PC-9 (cell line): ENCODE results near the gene TOR4A. TPM values are rescaled to one million over a fixed set of nuclear protein-coding genes. Genes with fewer than 3 reads are reported as not detected.

Source experiments
- BruUV-seq: library from RNA; stranded (reverse); fragments of 400-500 nt; replicated peaks from 2 replicates; lab custom pipeline; 2021; lab: Mats Ljungman, UMichigan
- CTCF ChIA-PET: fragments of 300-600 bp; sonication (Branson Sonifier 250); formaldehyde crosslinking; loops from one replicate; lab custom pipeline; 2022; ENCODE audit warnings: antibody characterized with exemption; lab: Charles Lee
- POLR2A ChIA-PET: fragments of 300-600 bp; sonication (Branson Sonifier 250); formaldehyde crosslinking; loops from one replicate; lab custom pipeline; 2022; ENCODE audit warnings: antibody characterized with exemption; ENCODE audit not compliant: unreplicated experiment; lab: Charles Lee
- DNase-seq, 2 experiments: peaks; one replicate each; pipeline versions ENCODE4 v3.0.0 to v3.0.0-alpha.2; 2015 to 2022; ENCODE audit warnings: mixed read lengths in 1 of 2
- H2AFZ ChIP-seq: fragments of 200-600 bp; sonication (generic); 2 replicates; pipeline ENCODE4 v1.8.1; 2017; ENCODE audit warnings: antibody characterized with exemption
- H3F3A ChIP-seq: fragments of 200-600 bp; sonication (generic); 2 replicates; pipeline ENCODE4 v1.8.1; 2017; ENCODE audit warnings: antibody characterized with exemption, mild to moderate bottlenecking, low read depth; ENCODE audit not compliant: insufficient read depth
- H3K27ac ChIP-seq: fragments of 200-600 bp; sonication (generic); 2 replicates; pipeline ENCODE4 v1.6.1; 2016; ENCODE audit warnings: mixed run types
- H3K27me3 ChIP-seq: fragments of 200-600 bp; sonication (generic); 2 replicates; pipeline ENCODE4 v1.6.1; 2016; ENCODE audit warnings: low read depth, mixed run types; ENCODE audit not compliant: insufficient read depth
- H3K36me3 ChIP-seq: fragments of 200-600 bp; sonication (generic); 2 replicates; pipeline ENCODE4 v1.6.1; 2016; ENCODE audit warnings: low read depth, mixed run types
- H3K4me1 ChIP-seq: fragments of 200-600 bp; sonication (generic); replicated peaks from 2 replicates; pipeline ENCODE4 v1.6.1; 2016; ENCODE audit warnings: mixed run types; ENCODE audit not compliant: insufficient read depth
- H3K4me2 ChIP-seq: fragments of 200-600 bp; sonication (generic); 2 replicates; pipeline ENCODE4 v1.6.1; 2017; ENCODE audit warnings: mixed run types
- H3K4me3 ChIP-seq: fragments of 200-600 bp; sonication (generic); 2 replicates; pipeline ENCODE4 v1.6.1; 2016; ENCODE audit warnings: mixed run types
- H3K79me2 ChIP-seq: fragments of 200-600 bp; sonication (generic); 2 replicates; pipeline ENCODE4 v1.6.1; 2017; ENCODE audit warnings: low read depth, mixed run types
- H3K9me2 ChIP-seq: fragments of 200-600 bp; sonication (generic); 2 replicates; pipeline ENCODE4 v1.8.1; 2017; ENCODE audit warnings: mild to moderate bottlenecking; ENCODE audit not compliant: insufficient read depth
- H3K9me3 ChIP-seq: fragments of 200-600 bp; sonication (generic); 2 replicates; pipeline ENCODE4 v1.8.1; 2016; ENCODE audit warnings: low read depth; ENCODE audit not compliant: insufficient read depth
- H4K20me1 ChIP-seq: fragments of 200-600 bp; sonication (generic); 2 replicates; pipeline ENCODE4 v1.8.1; 2017; ENCODE audit not compliant: insufficient read depth
- CTCF ChIP-seq: fragments of 200-600 bp; sonication (generic); conservative IDR thresholded peaks from 2 replicates; pipeline ENCODE4 v1.6.1; 2017; ENCODE audit warnings: mixed run types, antibody characterized with exemption, mild to moderate bottlenecking, moderate library complexity
- EZH2 ChIP-seq: fragments of 200-600 bp; sonication (generic); IDR thresholded peaks from 2 replicates; pipeline ENCODE4 v1.8.0; 2017; ENCODE audit warnings: antibody characterized with exemption, low read depth
- intact Hi-C: fragments of 100-400 bp; cut with micrococcal nuclease; formaldehyde crosslinking; loops from one replicate; pipeline ENCODE4 v1.10.0; 2022; ENCODE audit not compliant: unreplicated experiment
- total RNA-seq: library from RNA; stranded (reverse); gene quantifications from 2 replicates; pipeline ENCODE4 v1.2.3, GENCODE V29; 2021

Gene TOR4A
- total RNA-seq, 1 experiment from 2014 or later, result 48.9 TPM

DNA sequence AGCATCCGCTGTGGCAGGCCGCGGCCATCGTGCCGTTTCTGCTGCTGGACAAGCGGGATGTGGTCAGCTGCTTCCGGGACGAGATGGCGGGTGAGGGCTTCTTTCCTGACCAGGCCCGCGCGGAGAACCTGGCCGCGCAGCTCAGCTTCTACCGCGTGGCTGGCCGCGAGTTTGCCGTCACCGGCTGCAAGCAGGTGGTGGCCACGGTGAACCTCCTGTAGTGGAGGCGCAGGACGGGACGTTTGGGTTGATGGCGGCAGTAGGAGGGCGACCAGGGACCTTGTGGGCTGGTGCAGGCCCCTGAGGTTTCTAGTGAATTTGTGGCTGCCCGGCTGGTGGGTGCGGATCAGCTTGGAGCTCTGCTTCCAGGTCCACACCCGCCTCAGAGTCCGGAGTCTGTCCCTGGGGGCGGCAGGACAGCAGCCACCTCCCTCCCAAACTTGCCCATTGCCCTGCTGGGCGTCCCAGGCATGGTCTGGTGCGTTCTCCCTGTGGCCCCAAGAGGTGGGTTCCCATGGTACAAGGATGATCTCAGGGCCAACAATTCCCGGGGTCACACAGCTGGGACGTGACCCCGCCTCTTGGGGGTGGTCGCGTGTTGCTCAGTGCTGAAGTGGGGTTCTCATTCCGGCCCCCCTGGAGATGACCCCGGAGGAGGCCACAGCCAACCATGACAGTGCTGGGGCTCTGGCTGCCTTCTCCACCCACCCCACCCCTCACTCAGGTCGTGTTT is 2.4 kb downstream of the TOR4A start:
- Histone ChIP-seq H3K79me2 (peaks cover 26% of the 10 kb centered on the region; the same call in 1 of the 2 replicates), H3K36me3 (peaks cover 7% of the 10 kb centered on the region; the same call in 1 of the 2 replicates), H3F3A (peaks cover 22% of the 10 kb centered on the region), H3K4me3 (no peak overlapping the region), H3K9me2 (no peaks in the 10 kb centered on the region), H3K27me3 (no peaks in the 10 kb centered on the region), H3K9me3 (no peaks in the 10 kb centered on the region), H3K4me1 (peaks cover 16% of the 10 kb centered on the region), H4K20me1 (no peaks in the 10 kb centered on the region), H3K27ac (no peak overlapping the region), H3K4me2 (no peak overlapping the region), H2AFZ (no peak overlapping the region)
- TF ChIP-seq EZH2 (no peak), CTCF (no peak)
- ChIA-PET POLR2A (no interaction called here), CTCF (no interaction called here)
- intact Hi-C loops, result no loop called here
- no peak for DNase-seq
- BruUV-seq, result no TSS peak

DNA sequence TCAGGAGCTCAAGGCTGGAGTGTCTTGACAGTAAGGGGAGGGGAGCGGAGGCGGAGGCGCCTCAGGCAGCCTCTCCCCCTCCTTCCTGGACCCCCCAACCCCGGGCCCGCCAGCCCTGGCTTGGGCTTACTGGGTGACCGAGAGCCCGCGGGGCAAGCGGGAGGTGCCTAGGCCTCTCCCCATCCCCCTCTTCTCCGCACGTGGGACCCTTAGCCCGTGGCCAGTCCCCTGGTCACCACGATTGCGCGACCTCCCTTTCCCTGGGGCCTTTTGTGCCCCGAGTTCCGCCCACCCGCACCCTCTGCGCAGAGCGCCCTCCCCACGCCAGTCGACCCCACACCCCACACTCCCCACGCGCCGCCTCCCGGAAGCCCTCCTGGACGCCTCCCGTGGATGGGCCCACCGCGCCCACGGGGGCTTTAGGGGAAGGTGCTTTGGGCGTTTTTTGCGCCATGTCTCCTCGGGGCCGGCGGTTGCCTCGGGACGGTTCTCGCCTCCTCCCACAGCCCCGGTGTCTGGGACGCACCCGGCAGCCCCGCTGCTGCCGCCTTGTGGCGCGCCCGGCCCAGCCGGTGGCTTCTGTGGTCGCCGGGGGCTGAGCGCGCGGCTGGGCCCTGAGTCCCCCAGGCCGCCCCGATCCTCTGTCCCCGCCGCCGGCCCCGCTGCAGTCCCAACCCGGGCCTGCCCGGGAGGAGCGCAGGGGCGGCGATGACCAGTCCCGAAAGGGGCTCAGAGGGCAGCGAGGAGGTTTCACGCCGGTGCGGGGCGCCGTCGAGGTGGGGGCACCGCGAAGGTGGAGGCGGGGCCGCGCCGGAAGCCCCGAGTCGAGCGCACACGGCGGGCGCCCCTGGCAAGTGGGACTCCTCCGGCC is 3.2 kb downstream of the TOR4A start:
- no peaks in the 10 kb centered on the region for H4K20me1 ChIP-seq
- ChIA-PET POLR2A (no interaction called here), CTCF (no interaction called here)
- H2AFZ ChIP-seq, result no peak overlapping the region
- DNase-seq, result no peak
- no peaks in the 10 kb centered on the region for H3K9me2 ChIP-seq
- H3K4me2 ChIP-seq, result no peak overlapping the region
- no peaks in the 10 kb centered on the region for H3K27me3 ChIP-seq
- H3K79me2 ChIP-seq, result peaks cover 26% of the 10 kb centered on the region; the same call in 1 of the 2 replicates
- TF ChIP-seq CTCF, result no peak
- TF ChIP-seq EZH2, result no peak
- no TSS peak for BruUV-seq
- intact Hi-C loops, result no loop called here
- peaks cover 7% of the 10 kb centered on the region; the same call in 1 of the 2 replicates for H3K36me3 ChIP-seq
- no peak overlapping the region for H3K4me3 ChIP-seq
- peaks cover 16% of the 10 kb centered on the region for H3K4me1 ChIP-seq
- H3K9me3 ChIP-seq, result no peaks in the 10 kb centered on the region
- H3F3A ChIP-seq, result peaks cover 16% of the 10 kb centered on the region
- no peak overlapping the region for H3K27ac ChIP-seq

- no peaks in the 10 kb centered on the region for H3K9me2 ChIP-seq
- H3K4me1 ChIP-seq, result peaks cover 12% of the 10 kb centered on the region
- no peaks in the 10 kb centered on the region for H3K9me3 ChIP-seq
- H3K27ac ChIP-seq, result no peak overlapping the region
- H3F3A ChIP-seq, result peaks cover 17% of the 10 kb centered on the region
- no TSS peak for BruUV-seq
- no peaks in the 10 kb centered on the region for H4K20me1 ChIP-seq
- no peak overlapping the region for H3K4me2 ChIP-seq
- H3K36me3 ChIP-seq, result peaks cover 7% of the 10 kb centered on the region; the same call in 1 of the 2 replicates
- H3K27me3 ChIP-seq, result no peaks in the 10 kb centered on the region
- peaks cover 26% of the 10 kb centered on the region; the same call in 1 of the 2 replicates for H3K79me2 ChIP-seq
- CTCF ChIA-PET, result interaction anchor here (0.5 to 0.7 kb wide), 2 partner anchors 496 to 994 kb away, joined by 3 read pairs; no protein-coding TSS in a partner anchor
- POLR2A ChIA-PET, result no interaction called here
- no peak overlapping the region for H3K4me3 ChIP-seq
- H2AFZ ChIP-seq, result no peak overlapping the region
- no peak for DNase-seq
- TF ChIP-seq EZH2, result no peak
- no peak for TF ChIP-seq CTCF
- intact Hi-C loops, result no loop called here
Measured at GRCh38 chr9:137281345-137282116, 4.0 kb downstream of the TOR4A start.
